Fibroblast of lung (primary cell): ENCODE data around the gene SYNJ1. TPM values are rescaled to one million over a fixed set of nuclear protein-coding genes. Genes with fewer than 3 reads are reported as not detected.

Source experiments
- DNase-seq, 2 donors: peaks; one replicate each; pipeline versions ENCODE4 v3.0.0 to v3.0.0-alpha.2; 2010; ENCODE audit warnings: low read depth in 2 of 2
- H2AFZ ChIP-seq: 2 replicates; pipeline ENCODE4 v1.5.1; 2012; ENCODE audit warnings: low read length, control low read depth, inconsistent platforms
- H3K27ac ChIP-seq: 2 replicates; pipeline ENCODE4 v1.5.1; 2011; ENCODE audit warnings: low read length, control low read depth; ENCODE audit not compliant: insufficient read depth
- H3K27me3 ChIP-seq: 2 replicates; pipeline ENCODE4 v1.5.1; 2011; ENCODE audit warnings: mild to moderate bottlenecking, low read length; ENCODE audit not compliant: control insufficient read depth, insufficient read depth
- H3K36me3 ChIP-seq: 2 replicates; pipeline ENCODE4 v1.5.1; 2011; ENCODE audit warnings: low read length; ENCODE audit not compliant: control insufficient read depth, insufficient read depth
- H3K4me1 ChIP-seq: 2 replicates; pipeline ENCODE4 v1.5.1; 2011; ENCODE audit warnings: low read length; ENCODE audit not compliant: control insufficient read depth, insufficient read depth; ENCODE audit errors: extremely low read depth
- H3K4me2 ChIP-seq: 2 replicates; pipeline ENCODE4 v1.5.1; 2011; ENCODE audit warnings: low read length, control low read depth; ENCODE audit not compliant: insufficient read depth; ENCODE audit errors: extremely low read depth
- H3K4me3 ChIP-seq, 4 experiments: fragments of 200-600 bp in 1 of 4; sonication (generic) in 1 of 4; replicated peaks in 1 of 4; 2 replicates each; pipeline ENCODE4 v1.5.1; 2011 to 2016; ENCODE audit warnings: low read length in 4 of 4, low read depth in 3 of 4, mild to moderate bottlenecking in 3 of 4, control low read depth in 2 of 4, inconsistent platforms in 1 of 4, mixed read lengths in 1 of 4; ENCODE audit not compliant: insufficient read depth in 1 of 4; ENCODE audit errors: control extremely low read depth in 1 of 4
- H3K79me2 ChIP-seq: 2 replicates; pipeline ENCODE4 v1.5.1; 2012; ENCODE audit warnings: mild to moderate bottlenecking, low read length, inconsistent platforms; ENCODE audit not compliant: control insufficient read depth, insufficient read depth
- H3K9ac ChIP-seq: 2 replicates; pipeline ENCODE4 v1.5.1; 2011; ENCODE audit warnings: mild to moderate bottlenecking, low read length, control low read depth; ENCODE audit not compliant: insufficient read depth
- H3K9me3 ChIP-seq: 2 replicates; pipeline ENCODE4 v1.5.1; 2012; ENCODE audit warnings: low read depth, low read length; ENCODE audit not compliant: control insufficient read depth, insufficient read depth
- H4K20me1 ChIP-seq: 2 replicates; pipeline ENCODE4 v1.5.1; 2011; ENCODE audit warnings: low read length; ENCODE audit not compliant: control insufficient read depth, insufficient read depth; ENCODE audit errors: extremely low read depth
- CTCF ChIP-seq, 2 donors: IDR thresholded peaks in 1 of 2; conservative IDR thresholded peaks in 1 of 2; 1 replicate in 1 of 2; 2 replicates in 1 of 2; pipeline ENCODE4 v1.5.1; 2011 to 2012; ENCODE audit warnings: low read length in 2 of 2, control low read depth in 1 of 2, inconsistent platforms in 1 of 2, low read depth in 1 of 2, mild to moderate bottlenecking in 1 of 2
- EZH2 ChIP-seq: IDR thresholded peaks from 2 replicates; pipeline ENCODE4 v1.5.1; 2012; ENCODE audit warnings: low read length, control low read depth, mild to moderate bottlenecking; ENCODE audit errors: missing control alignments
- polyA plus RNA-seq, 2 donors: library from polyadenylated mRNA; depleted of rRNA in 1 of 2; stranded (reverse) in 1 of 2; unstranded in 1 of 2; fragments of >200 nt; gene quantifications; 2 replicates each; pipeline ENCODE4 v1.2.1, GENCODE V29; 2011 to 2012; ENCODE audit warnings: missing spikeins in 1 of 2
- total RNA-seq: library from RNA; depleted of rRNA; stranded (reverse); fragments of >200 nt; gene quantifications from 2 replicates; pipeline ENCODE4 v1.2.1, GENCODE V29; 2014

Gene SYNJ1
- total and polyA plus RNA-seq, 2 donors (not counting 1 experiment from before 2014, with no cell fraction given): 6.1 to 10.4 TPM

- no peak overlapping the region for H2AFZ ChIP-seq
- H3K9ac ChIP-seq: no peak overlapping the region
- no peak overlapping the region for H3K4me2 ChIP-seq
- no peaks in the 10 kb centered on the region for H3K4me1 ChIP-seq
- H4K20me1 ChIP-seq: no peaks in the 10 kb centered on the region
- DNase-seq: no peak
- no peak overlapping the region for H3K4me3 ChIP-seq
- peaks cover 6% of the 10 kb centered on the region for H3K27me3 ChIP-seq
- no peaks in the 10 kb centered on the region for H3K9me3 ChIP-seq
- no peak overlapping the region for H3K27ac ChIP-seq
- no peaks in the 10 kb centered on the region for H3K36me3 ChIP-seq
- no peak for TF ChIP-seq EZH2
- no peak for TF ChIP-seq CTCF (conservative IDR thresholded peaks at IDR 0.05 in 1 of 2, IDR thresholded peaks at IDR 0.05 in 1 of 2; ENCODE audit: low read depth in 1 of 2, low read length in 2 of 2)
- no peaks in the 10 kb centered on the region for H3K79me2 ChIP-seq
Observed at GRCh38 chr21:32587651-32588050, 140.2 kb downstream of the SYNJ1 start.

- DNase-seq: no peak
- no peaks in the 10 kb centered on the region for H3K4me1 ChIP-seq
- no peaks in the 10 kb centered on the region for H3K36me3 ChIP-seq
- no peak overlapping the region for H3K27ac ChIP-seq
- no peaks in the 10 kb centered on the region for H3K9me3 ChIP-seq
- peaks cover 6% of the 10 kb centered on the region for H3K27me3 ChIP-seq
- H3K9ac ChIP-seq: no peak overlapping the region
- TF ChIP-seq CTCF (conservative IDR thresholded peaks at IDR 0.05 in 1 of 2, IDR thresholded peaks at IDR 0.05 in 1 of 2; ENCODE audit: low read depth in 1 of 2, low read length in 2 of 2) (no peak), EZH2 (no peak)
- no peak overlapping the region for H2AFZ ChIP-seq
- H4K20me1 ChIP-seq: no peaks in the 10 kb centered on the region
- H3K4me3 ChIP-seq: no peak overlapping the region
- no peak overlapping the region for H3K4me2 ChIP-seq
- no peaks in the 10 kb centered on the region for H3K79me2 ChIP-seq
Observed at GRCh38 chr21:32587120-32587519, 140.7 kb downstream of the SYNJ1 start.

- Histone ChIP-seq H3K27ac (no peak overlapping the region), H2AFZ (no peak overlapping the region), H3K4me3 (no peak overlapping the region), H3K27me3 (peaks cover 8% of the 10 kb centered on the region), H3K9me3 (no peaks in the 10 kb centered on the region), H3K79me2 (no peaks in the 10 kb centered on the region), H3K4me2 (no peak overlapping the region), H3K36me3 (no peaks in the 10 kb centered on the region), H4K20me1 (no peaks in the 10 kb centered on the region), H3K9ac (no peak overlapping the region), H3K4me1 (no peaks in the 10 kb centered on the region)
- TF ChIP-seq CTCF (conservative IDR thresholded peaks at IDR 0.05 in 1 of 2, IDR thresholded peaks at IDR 0.05 in 1 of 2; ENCODE audit: low read depth in 1 of 2, low read length in 2 of 2) (no peak), EZH2 (no peak)
- DNase-seq: no peak
Observed at GRCh38 chr21:32585970-32586369, 141.8 kb downstream of the SYNJ1 start.
